Measurements from ENCODE around the gene ADAM22.
"Not testable (repeated sequence)": the region's sequence is repeated elsewhere in the genome, so short reads cannot be mapped to it uniquely, and the experiment has no call there.

The ADAM22 gene

GRCh38 chr7:87933953-87934698 is at the start of gene ADAM22:
TSS of gene ADAM22 (plus strand) at chr7:87934251. CDS start at chr7:87934466, 215 bp downstream.
- ATAC-seq (peak; percentile 98), DNase-seq (peak; percentile 85)

- DNase-seq (no peak), ATAC-seq (no peak)
Measured at GRCh38 chr7:87885018-87885417, 49.0 kb upstream of the ADAM22 start.

GRCh38 chr7:87886875-87887274 is 47.2 kb upstream of the ADAM22 start:
- DNase-seq, result no peak
- ATAC-seq, result no peak

- DNase-seq (no peak), ATAC-seq (no peak)
Measured at GRCh38 chr7:87895363-87895762, 38.7 kb upstream of the ADAM22 start.

- no peak for ATAC-seq
- DNase-seq, result no peak
Measured at GRCh38 chr7:87899255-87899654, 34.8 kb upstream of the ADAM22 start.

GRCh38 chr7:87907136-87907906 is 26.7 kb upstream of the ADAM22 start:
- DNase-seq, ATAC-seq: not testable (repeated sequence)

GRCh38 chr7:87908814-87909213 is 25.2 kb upstream of the ADAM22 start:
- ATAC-seq, DNase-seq: not testable (repeated sequence)

- ATAC-seq, result no peak
Measured at GRCh38 chr7:87912121-87912520, 21.9 kb upstream of the ADAM22 start.

GRCh38 chr7:87918740-87919139 is 15.3 kb upstream of the ADAM22 start:
- DNase-seq (no peak), ATAC-seq (no peak)

More at GRCh38 chr7:87912121-87912520, 21.9 kb upstream of the ADAM22 start:
- no peak for DNase-seq

GRCh38 chr7:87919875-87920274 is 14.2 kb upstream of the ADAM22 start:
- ATAC-seq (no peak), DNase-seq (no peak)

- no peak for ATAC-seq
Measured at GRCh38 chr7:87920578-87920977, 13.5 kb upstream of the ADAM22 start.

GRCh38 chr7:87922759-87923395 is 11.2 kb upstream of the ADAM22 start:
- not testable (repeated sequence) for ATAC-seq, DNase-seq

More at GRCh38 chr7:87920578-87920977, 13.5 kb upstream of the ADAM22 start:
- no peak for DNase-seq

- DNase-seq (peak; percentile 37), ATAC-seq (peak; percentile 93)
Measured at GRCh38 chr7:87926581-87927461, 7.2 kb upstream of the ADAM22 start.

- no peak for ATAC-seq
Measured at GRCh38 chr7:87933605-87933952, 472 bp upstream of the ADAM22 start.

GRCh38 chr7:87934699-87935383 is 790 bp downstream of the ADAM22 start:
- peak; percentile 19 for DNase-seq
- ATAC-seq, result no peak

More at GRCh38 chr7:87933605-87933952, 472 bp upstream of the ADAM22 start:
- no peak for DNase-seq

- no peak for DNase-seq
- ATAC-seq, result no peak
Measured at GRCh38 chr7:87935384-87935706, 1.3 kb downstream of the ADAM22 start.

- ATAC-seq (no peak), DNase-seq (no peak)
Measured at GRCh38 chr7:87941138-87941537, 7.1 kb downstream of the ADAM22 start.

GRCh38 chr7:87944547-87944946 is 10.5 kb downstream of the ADAM22 start:
- no peak for DNase-seq
- no peak for ATAC-seq

- not testable (repeated sequence) for ATAC-seq, DNase-seq
Measured at GRCh38 chr7:87945926-87946325, 11.9 kb downstream of the ADAM22 start.

GRCh38 chr7:87948371-87948770 is 14.3 kb downstream of the ADAM22 start:
- DNase-seq, result no peak
- ATAC-seq, result no peak

- DNase-seq (no peak), ATAC-seq (no peak)
Measured at GRCh38 chr7:87959336-87959735, 25.3 kb downstream of the ADAM22 start.
